HG03378 (cell line): Measurements from ENCODE around the gene MARCHF3.

Experiments used
- ATAC-seq: cut with Tn5 transposase; IDR thresholded peaks from one replicate; pipeline ENCODE4 v1.9.1; 2021; ENCODE audit warnings: mild to moderate bottlenecking, moderate library complexity; ENCODE audit not compliant: unreplicated experiment

Gene MARCHF3

DNA sequence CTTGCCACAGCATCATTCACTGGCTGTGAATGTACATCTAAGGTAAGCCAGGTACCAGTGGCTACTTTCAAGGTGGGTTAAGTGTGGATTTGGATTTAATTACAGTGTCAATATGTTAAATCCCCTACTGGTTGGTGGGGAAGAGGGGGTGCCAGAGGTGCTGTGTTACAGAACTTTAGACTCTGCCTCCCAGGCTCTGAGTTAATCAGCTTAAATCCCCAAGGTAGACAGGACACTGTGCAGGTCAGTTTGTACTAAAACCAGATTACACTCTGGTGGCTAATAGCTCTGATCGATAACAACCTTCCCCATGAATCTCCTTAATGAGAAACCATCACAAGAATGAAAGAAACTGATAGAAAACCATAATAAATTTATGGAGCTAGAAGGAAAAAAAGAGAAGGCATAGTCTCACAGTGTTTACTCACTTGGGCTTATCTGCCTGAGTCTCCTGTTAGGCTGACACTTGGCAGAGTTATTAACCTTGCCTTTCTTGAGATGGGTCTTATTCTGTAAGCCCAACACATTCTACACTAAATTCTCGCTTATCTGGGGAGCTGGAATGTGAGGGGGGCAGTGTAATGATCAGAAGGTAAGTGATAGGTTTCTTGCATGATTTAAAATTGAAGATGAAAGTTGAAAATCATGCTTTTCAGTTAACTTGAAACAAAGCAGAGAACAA lies 146.7 kb downstream of the MARCHF3 start:
- no peak for ATAC-seq

DNA sequence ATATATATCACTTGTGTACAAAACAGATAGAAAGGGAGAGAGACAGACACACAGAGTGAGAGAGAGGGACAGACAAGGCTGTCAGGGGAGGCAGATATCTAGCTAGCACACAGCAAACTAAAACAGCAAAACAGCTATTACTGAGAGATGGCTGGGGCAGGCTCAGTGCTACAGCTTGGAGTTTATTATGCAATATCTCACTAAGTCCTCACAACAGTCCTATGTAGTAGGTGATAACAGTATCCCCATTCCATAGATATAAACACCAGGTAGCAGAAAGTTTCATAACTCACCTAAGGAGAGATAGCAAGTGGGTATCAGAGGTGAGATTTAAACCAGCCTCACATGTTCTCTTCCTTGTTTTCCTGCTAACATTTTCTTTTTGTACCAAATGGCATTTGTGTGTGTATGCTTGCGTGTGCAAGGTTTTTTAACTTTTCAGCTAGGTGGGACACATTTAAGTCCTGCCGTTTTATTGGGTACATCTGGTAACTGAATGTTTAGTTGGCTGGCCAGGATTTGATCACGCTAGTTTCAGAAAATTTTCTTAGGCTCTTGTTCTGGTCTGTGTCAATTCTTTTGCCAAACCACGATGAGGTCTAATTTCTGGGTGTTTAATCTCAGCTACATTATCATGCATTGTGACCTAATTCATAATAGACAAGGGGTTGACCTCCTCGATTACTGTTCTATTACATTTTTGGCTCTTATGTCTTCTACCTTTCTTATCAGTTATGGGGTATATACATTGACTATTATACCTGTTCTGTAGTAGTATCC lies 148.3 kb downstream of the MARCHF3 start:
- no peak for ATAC-seq

DNA sequence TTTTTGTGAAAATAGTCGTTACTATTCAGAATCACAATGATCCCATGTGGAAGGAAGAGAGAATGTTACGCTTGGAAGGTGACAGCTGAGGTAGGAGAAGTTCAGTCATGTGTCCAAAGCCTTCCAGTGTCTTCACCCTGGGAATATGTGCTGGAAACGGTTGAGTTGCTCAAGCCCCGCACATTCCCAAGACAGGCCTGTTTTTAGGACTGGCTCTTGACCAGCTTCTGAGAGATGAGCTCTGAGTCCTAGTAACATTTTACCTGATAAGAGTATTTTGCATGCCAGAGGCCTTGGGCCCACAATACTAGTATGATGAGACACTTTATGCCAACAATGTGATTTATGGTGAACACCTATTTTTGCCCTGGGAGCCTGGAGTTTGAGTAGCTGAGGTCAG lies 151.7 kb downstream of the MARCHF3 start:
- no peak for ATAC-seq

GRCh38 chr5:126878085-126878484 lies 152.3 kb downstream of the MARCHF3 start:
- no peak for ATAC-seq

DNA sequence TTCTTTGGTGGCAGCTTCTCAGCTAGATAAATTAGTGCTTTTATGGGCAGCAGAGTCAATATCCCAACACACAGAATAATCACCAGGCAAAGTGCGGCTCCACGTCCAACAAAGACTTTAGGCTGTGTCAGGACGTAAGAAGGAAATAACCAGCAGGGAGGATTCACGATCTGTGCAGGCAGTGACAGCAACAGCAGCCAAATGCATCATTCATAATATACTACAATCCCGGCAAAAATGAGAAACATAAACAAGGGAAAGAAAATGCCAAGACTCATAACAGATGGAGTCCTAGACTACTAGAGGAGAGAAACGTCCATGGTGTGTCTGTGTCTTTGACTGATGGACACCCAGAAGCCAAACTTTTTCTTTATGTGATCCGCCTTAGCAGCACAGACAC lies 152.8 kb downstream of the MARCHF3 start:
- no peak for ATAC-seq

DNA sequence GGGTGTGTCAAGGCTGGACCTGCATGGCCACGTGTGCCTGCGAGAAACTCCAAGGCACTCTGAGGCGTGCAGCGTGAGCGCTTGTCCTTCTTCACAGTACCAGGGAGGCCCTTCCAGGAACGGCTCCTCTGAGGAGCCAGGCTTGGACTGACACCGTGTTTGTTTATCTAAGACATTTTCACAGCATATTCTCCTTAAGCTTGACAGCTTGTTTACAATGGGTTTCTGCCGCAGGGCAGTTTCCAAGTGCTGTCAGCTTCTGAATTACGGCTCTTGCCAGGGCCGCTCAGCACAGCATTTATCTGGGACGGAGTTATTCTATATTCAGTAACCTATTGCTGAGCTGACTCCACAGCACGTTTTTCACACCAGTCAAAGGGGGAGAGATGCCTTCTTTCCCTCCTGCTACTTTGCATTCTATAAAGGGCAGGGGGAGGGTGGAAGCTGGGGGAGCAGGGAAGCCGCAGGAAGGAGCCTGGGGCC lies 155.0 kb downstream of the MARCHF3 start:
- no peak for ATAC-seq

- no peak for ATAC-seq
Observed at GRCh38 chr5:126872561-126873354, 157.6 kb downstream of the MARCHF3 start.

DNA sequence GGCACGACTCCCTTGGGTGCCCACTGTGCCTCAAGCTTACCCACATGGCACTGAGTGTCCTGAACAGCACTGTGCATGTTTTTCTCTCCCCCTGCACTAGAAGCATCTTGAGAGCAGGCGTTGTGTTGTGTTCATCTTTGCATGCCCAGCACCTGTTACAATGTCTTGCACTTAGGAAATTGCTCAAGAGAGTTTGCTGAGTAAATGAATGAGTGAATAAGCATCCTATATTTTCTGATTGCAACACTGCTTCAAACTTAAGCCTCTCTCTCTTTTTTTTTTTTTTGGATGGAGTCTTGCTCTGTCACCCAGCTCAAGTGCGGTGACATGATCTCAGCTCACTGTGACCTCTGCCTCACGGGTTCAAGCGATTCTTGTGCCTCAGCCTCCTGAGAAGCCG lies 158.9 kb downstream of the MARCHF3 start:
- no peak for ATAC-seq

GRCh38 chr5:126869005-126869451 lies 161.3 kb downstream of the MARCHF3 start:
- ATAC-seq = peak; percentile 51

GRCh38 chr5:126868338-126869004 lies 161.9 kb downstream of the MARCHF3 start:
- no peak for ATAC-seq

- ATAC-seq = no peak
Observed at GRCh38 chr5:126866851-126867636, 163.3 kb downstream of the MARCHF3 start.

- no peak for ATAC-seq
Observed at GRCh38 chr5:126865299-126865698, 165.1 kb downstream of the MARCHF3 start.

DNA sequence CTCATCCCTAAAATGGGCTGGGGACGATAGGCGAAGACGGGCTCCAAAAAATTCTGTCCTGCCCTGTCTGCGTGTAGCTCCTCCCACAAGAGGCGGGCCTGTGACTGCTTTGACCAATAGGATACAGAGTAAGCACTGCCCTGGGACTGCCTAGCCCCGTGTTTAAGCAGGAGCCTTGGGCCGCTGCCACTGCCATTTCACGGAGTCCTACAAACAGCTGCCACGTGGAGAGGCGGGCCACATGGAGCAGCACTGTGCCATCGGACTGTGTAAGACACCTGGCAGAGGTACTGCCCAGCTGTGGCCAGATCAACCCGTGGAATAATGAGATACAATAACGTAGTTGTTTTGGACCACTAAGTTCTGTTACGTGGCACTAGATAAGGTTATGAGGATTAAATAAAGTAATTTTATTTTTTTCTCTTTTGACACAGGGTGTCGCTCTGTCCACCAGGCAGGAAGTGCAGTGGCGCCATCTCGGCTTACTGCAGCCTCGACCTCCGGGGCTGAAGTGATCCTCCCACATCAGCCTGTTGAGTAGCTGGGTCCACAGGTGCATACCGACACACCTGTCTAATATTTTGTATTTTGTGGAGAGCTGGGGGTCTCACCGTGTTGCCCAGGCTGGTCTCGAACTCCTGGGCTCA lies 166.2 kb downstream of the MARCHF3 start:
- ATAC-seq = no peak

GRCh38 chr5:126863402-126863801 lies 167.0 kb downstream of the MARCHF3 start:
- no peak for ATAC-seq

DNA sequence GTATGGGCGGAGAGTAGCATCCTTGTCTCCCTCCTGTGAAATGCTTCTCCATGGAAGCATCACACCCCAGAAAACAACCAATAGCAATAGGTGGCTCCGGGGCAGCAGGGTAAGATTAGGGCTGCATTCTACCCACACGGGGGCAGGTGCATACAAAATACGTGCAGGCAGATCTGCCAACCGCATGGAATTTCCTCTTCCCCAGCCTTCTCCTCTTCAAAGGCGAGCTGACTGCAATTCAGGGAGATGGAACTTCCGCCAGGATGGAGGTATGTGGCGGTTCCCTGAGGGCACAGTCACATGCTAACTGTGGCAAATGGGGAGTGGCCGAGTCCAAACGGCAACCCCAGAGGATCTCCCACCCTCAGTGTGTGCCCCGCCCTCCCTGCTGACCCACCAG lies 171.9 kb downstream of the MARCHF3 start:
- no peak for ATAC-seq

DNA sequence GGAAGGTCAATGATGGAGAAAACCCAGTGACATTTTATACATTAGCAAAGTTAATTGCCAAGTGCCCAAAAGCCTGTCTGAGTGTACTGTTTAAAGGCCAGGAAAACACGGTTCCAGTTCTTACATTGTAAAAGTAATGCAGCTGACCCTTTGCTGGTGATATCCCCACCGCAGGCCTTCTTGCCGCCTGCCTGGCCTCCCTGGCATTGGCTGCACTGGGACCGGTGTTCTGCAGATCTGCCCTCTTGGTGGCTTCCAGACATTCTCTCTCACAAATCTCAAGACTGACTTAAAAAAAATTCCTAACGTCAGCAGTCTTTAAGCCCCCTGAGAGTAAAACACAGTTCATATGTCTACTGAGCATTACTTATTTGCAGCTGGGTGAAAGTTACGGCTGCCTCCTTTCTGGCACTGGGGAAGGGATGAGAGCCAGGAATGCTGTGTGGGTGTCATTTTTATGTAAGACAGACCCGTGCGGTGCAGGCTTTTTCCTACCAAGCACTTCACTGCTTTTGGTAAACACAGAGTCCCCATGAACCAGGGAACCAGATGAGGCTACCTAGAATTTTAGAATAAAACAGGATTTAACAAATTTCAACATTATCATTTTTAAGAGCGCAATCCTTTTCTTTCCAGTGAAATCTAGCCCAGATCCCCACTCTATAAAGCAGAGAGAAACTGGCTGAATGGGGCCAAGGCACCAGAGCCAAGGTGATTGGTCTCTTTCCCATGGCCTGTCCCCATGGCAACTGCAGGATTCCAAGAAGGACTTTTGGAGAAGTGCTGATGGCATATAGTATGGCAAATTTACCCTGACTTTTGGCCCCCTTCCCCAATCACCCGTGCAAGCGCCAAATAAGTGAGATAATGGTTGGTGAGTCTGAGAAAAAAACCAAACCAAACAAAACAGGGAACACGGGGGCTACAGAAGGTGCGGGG lies 172.6 kb downstream of the MARCHF3 start:
- no peak for ATAC-seq

- ATAC-seq = no peak
Observed at GRCh38 chr5:126855266-126855665, 175.1 kb downstream of the MARCHF3 start.

- ATAC-seq = no peak
Observed at GRCh38 chr5:126854526-126855110, 175.7 kb downstream of the MARCHF3 start.
